NCI-H526 treated with DMSO at 0.1 percent for 48 hours (cell line): ENCODE measurements around the gene ZNF516.
A peak's percentile ranks its signal among the peaks of the same experiment; 100 is the strongest.
"Not testable (repeated sequence)": the region's sequence is repeated elsewhere in the genome, so short reads cannot be mapped to it uniquely, and the experiment has no call there.

Experiments
- DNase-seq: peaks from one replicate; lab custom pipeline; 2025; lab: John Stamatoyannopoulos, UW

The ZNF516 gene

GRCh38 chr18:76490670-76491472 lies 4.2 kb downstream of the ZNF516 start:
- no peak for DNase-seq

GRCh38 chr18:76490033-76490432 lies 5.0 kb downstream of the ZNF516 start:
- DNase-seq: no peak

GRCh38 chr18:76489081-76489480 lies 6.0 kb downstream of the ZNF516 start:
- no peak for DNase-seq

GRCh38 chr18:76488190-76488589 lies 6.9 kb downstream of the ZNF516 start:
- DNase-seq: peak; percentile 64

- peak; percentile 18 for DNase-seq
Measured at GRCh38 chr18:76487782-76488181, 7.3 kb downstream of the ZNF516 start.

- DNase-seq: peak; percentile 51
Measured at GRCh38 chr18:76487070-76487469, 8.0 kb downstream of the ZNF516 start.

GRCh38 chr18:76486574-76486973 lies 8.5 kb downstream of the ZNF516 start:
- DNase-seq: no peak

- DNase-seq: no peak
Measured at GRCh38 chr18:76486038-76486437, 9.0 kb downstream of the ZNF516 start.

- DNase-seq: no peak
Measured at GRCh38 chr18:76484749-76485387, 10.2 kb downstream of the ZNF516 start.

GRCh38 chr18:76483780-76484179 lies 11.3 kb downstream of the ZNF516 start:
- DNase-seq: no peak

GRCh38 chr18:76482971-76483691 lies 11.9 kb downstream of the ZNF516 start:
- no peak for DNase-seq

- no peak for DNase-seq
Measured at GRCh38 chr18:76482267-76482666, 12.8 kb downstream of the ZNF516 start.

- DNase-seq: no peak
Measured at GRCh38 chr18:76480913-76481312, 14.1 kb downstream of the ZNF516 start.

GRCh38 chr18:76479351-76480238 lies 15.4 kb downstream of the ZNF516 start:
- DNase-seq: no peak

- no peak for DNase-seq
Measured at GRCh38 chr18:76476665-76477561, 18.1 kb downstream of the ZNF516 start.

GRCh38 chr18:76475450-76476194 lies 19.4 kb downstream of the ZNF516 start:
- no peak for DNase-seq

GRCh38 chr18:76474824-76475223 lies 20.2 kb downstream of the ZNF516 start:
- DNase-seq: no peak

- DNase-seq: not testable (repeated sequence)
Measured at GRCh38 chr18:76473521-76473920, 21.5 kb downstream of the ZNF516 start.

GRCh38 chr18:76472829-76473228 lies 22.2 kb downstream of the ZNF516 start:
- no peak for DNase-seq

GRCh38 chr18:76471593-76471992 lies 23.4 kb downstream of the ZNF516 start:
- no peak for DNase-seq
